Sigmoid colon (tissue), 7 donors: ENCODE measurements around the gene GEN1. TPM values are rescaled to one million over a fixed set of nuclear protein-coding genes. Genes with fewer than 3 reads are reported as not detected.

ENCODE experiments used
- DNase-seq: peaks from one replicate; pipeline ENCODE4 v3.0.0-alpha.2; 2019
- H3K27ac ChIP-seq, 4 donors: fragments of 200-600 bp; sonication (generic); one replicate each; pipeline ENCODE4 v1.5.1; 2016 to 2019; ENCODE audit warnings: mild to moderate bottlenecking in 1 of 4
- H3K27me3 ChIP-seq, 3 donors: fragments of 200-600 bp; sonication (generic); one replicate each; pipeline ENCODE4 v1.5.1; 2019; ENCODE audit warnings: mild to moderate bottlenecking in 1 of 3
- H3K36me3 ChIP-seq, 4 donors: fragments of 200-600 bp; sonication (generic); one replicate each; pipeline ENCODE4 v1.5.1; 2016 to 2019
- H3K4me1 ChIP-seq, 4 donors: fragments of 200-600 bp; sonication (generic); one replicate each; pipeline ENCODE4 v1.5.1; 2017 to 2019
- H3K4me3 ChIP-seq, 4 donors: fragments of 200-600 bp; sonication (generic); one replicate each; pipeline ENCODE4 v1.5.1; 2017 to 2019; ENCODE audit warnings: mild to moderate bottlenecking in 2 of 4, moderate library complexity in 1 of 4
- H3K9me3 ChIP-seq, 4 donors: fragments of 200-600 bp in 3 of 4; sonication (generic) in 3 of 4; one replicate each; pipeline versions ENCODE4 v1.5.1 to v1.6.1; 2013 to 2019
- CTCF ChIP-seq, 4 experiments: fragments of 450-650 bp in 3 of 4; fragments of 200-600 bp in 1 of 4; IDR thresholded peaks; one replicate each; pipeline ENCODE4 v1.5.1; 2016 to 2019; ENCODE audit warnings: antibody characterized with exemption in 4 of 4, mild to moderate bottlenecking in 3 of 4, moderate library complexity in 2 of 4
- EP300 ChIP-seq, 4 donors: sonication (generic); formaldehyde crosslinking; IDR thresholded peaks; one replicate each; pipeline ENCODE4 v1.6.1; 2017; ENCODE audit warnings: antibody characterized with exemption in 4 of 4
- POLR2A ChIP-seq, 2 donors: fragments of 450-650 bp; IDR thresholded peaks; one replicate each; pipeline ENCODE4 v1.6.1; 2016; ENCODE audit warnings: antibody characterized with exemption in 2 of 2, mild to moderate bottlenecking in 2 of 2, moderate library complexity in 2 of 2
- POLR2AphosphoS5 ChIP-seq, 4 donors: sonication (generic); formaldehyde crosslinking; IDR thresholded peaks; one replicate each; pipeline ENCODE4 v1.6.1; 2017; ENCODE audit warnings: antibody characterized with exemption in 4 of 4
- WGBS, 2 donors: extraction: QIAGEN DNeasy Blood & Tissue Kit; methylation state at CpG; one replicate each; pipeline ENCODE4 v1.1.7; 2013; 5-methylcytosine and 5-hydroxymethylcytosine counted together
- intact Hi-C: fragments of 100-400 bp; cut with DNase I; formaldehyde crosslinking; loops from one replicate; pipeline ENCODE4 v1.15.1; 2023
- polyA plus RNA-seq, 3 donors: library from polyadenylated mRNA; stranded (reverse); fragments of 200-250 nt; gene quantifications; one replicate each; pipeline ENCODE4 v1.2.3, GENCODE V29; 2013
- total RNA-seq, 4 donors: library from RNA; depleted of rRNA; stranded (reverse); fragments of >200 nt; gene quantifications; one replicate each; pipeline ENCODE4 v1.1.0, GENCODE V29; 2016
- donor health status: healthy with polysubstance abuse.
- donor health status: Bipolar disorder and iron deficiency.
- donor health status: healthy.

Gene GEN1
- total and polyA plus RNA-seq, 7 donors, result 0.49 to 9.0 (median 2.8) TPM

DNA sequence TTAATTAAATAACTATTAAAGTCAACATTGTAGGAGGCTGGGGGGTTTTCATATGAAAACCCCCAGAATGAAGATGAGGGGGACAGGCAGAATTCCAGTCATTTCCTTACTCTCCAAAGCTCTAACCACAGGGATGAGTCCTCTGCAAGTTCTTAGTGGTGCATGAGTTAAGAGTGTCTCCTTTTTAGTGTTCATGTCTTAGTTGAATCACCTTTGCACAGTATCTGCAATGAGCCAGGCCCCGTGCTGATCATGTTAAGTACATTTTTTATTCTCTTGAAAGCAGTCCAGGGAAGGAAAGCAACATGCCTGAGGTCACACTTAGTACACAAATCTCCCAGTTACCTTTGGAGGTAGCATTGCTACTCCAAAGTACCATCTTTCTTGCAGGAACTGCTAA is 36.6 kb downstream of the GEN1 start:
- Histone ChIP-seq H3K4me1 (peaks cover 0 to 4% (median 2%) of the 10 kb centered on the region in 4 donors), H3K9me3 (no peaks in the 10 kb centered on the region), H3K27ac (no peak overlapping the region), H3K4me3 (no peak overlapping the region), H3K36me3 (no peaks in the 10 kb centered on the region), H3K27me3 (no peaks in the 10 kb centered on the region)
- WGBS, 2 donors, result 31 to 67% methylated on average over 1 of the region's 1 CpG
- DNase-seq, result no peak
- intact Hi-C loops, result no loop called here
- TF ChIP-seq CTCF (IDR thresholded peaks at IDR 0.05) (no peak), EP300 (IDR thresholded peaks at IDR 0.05) (no peak), POLR2A (IDR thresholded peaks at IDR 0.05) (no peak), POLR2AphosphoS5 (IDR thresholded peaks at IDR 0.05) (no peak)

DNA sequence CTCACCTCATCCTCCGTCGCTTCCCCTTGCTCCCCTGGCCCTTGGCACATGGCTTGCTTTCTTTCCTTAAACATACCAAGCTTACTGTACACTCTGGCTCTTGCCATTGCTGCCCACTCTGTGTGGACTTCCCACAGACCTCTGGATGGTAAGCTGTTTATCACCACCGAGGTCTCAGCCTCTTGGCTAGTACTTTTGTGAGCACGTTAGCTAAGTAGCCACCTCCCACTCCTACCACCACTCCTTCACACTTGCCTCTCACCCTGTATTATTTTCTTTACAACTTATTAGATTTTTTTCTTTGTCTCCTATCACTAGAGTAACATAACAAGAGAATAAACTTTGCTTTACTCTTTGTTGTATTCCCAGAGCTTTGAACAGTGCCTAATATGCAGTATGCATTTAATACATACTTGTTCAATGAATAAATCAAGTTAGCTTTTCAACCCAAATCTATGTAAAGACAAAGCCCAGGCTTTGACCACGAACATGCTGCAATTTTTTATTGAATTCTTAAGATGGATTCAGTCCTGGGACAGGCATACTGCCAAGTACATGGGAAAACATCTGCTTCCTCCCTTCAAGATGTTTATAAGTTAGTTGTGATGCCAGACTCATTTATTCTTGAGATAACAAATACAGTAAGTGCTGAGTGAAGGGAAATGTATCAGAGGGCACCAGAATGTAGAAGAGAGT is 37.3 kb downstream of the GEN1 start:
- no peaks in the 10 kb centered on the region for H3K27me3 ChIP-seq
- H3K4me3 ChIP-seq, result no peak overlapping the region
- H3K27ac ChIP-seq, result no peak overlapping the region
- WGBS, 2 donors, result 54 to 68% methylated on average over 5 of the region's 5 CpGs
- no peaks in the 10 kb centered on the region for H3K36me3 ChIP-seq
- peaks cover 0 to 4% (median 2%) of the 10 kb centered on the region in 4 donors for H3K4me1 ChIP-seq
- TF ChIP-seq POLR2A (IDR thresholded peaks at IDR 0.05) (no peak), POLR2AphosphoS5 (IDR thresholded peaks at IDR 0.05) (peak in 1 of 4 donors; percentile 10), CTCF (IDR thresholded peaks at IDR 0.05) (no peak)
- H3K9me3 ChIP-seq, result no peaks in the 10 kb centered on the region
- no peak for DNase-seq
- intact Hi-C loops, result no loop called here

DNA sequence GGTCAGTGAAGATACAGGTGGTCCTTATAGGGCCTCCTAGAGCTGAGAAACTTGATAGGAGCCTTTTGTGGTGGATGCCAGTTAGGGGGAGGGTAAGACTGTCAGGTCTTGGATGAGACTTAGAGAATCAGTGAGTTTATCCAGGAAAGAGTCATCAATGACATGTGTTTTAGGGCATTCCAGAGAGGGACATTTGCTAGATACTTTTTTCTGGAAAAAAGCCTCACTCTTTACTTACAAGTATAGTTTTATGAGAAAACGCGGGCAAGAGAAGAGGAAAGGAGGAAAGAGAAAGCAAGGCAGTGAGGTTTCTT is 37.8 kb downstream of the GEN1 start:
- H3K27ac ChIP-seq, result no peak overlapping the region
- intact Hi-C loops, result no loop called here
- H3K36me3 ChIP-seq, result no peaks in the 10 kb centered on the region
- H3K4me3 ChIP-seq, result no peak overlapping the region
- H3K4me1 ChIP-seq, result peaks cover 0 to 4% (median 2%) of the 10 kb centered on the region in 4 donors
- no peak for DNase-seq
- TF ChIP-seq EP300 (IDR thresholded peaks at IDR 0.05) (no peak), POLR2A (IDR thresholded peaks at IDR 0.05) (no peak), CTCF (IDR thresholded peaks at IDR 0.05) (no peak), POLR2AphosphoS5 (IDR thresholded peaks at IDR 0.05) (no peak)
- H3K27me3 ChIP-seq, result no peaks in the 10 kb centered on the region
- 77 to 81% methylated on average over 2 of the region's 2 CpGs for WGBS, 2 donors
- H3K9me3 ChIP-seq, result no peaks in the 10 kb centered on the region

- WGBS, 2 donors, result 27 to 53% methylated on average over 1 of the region's 1 CpG
- intact Hi-C loops, result no loop called here
- H3K36me3 ChIP-seq, result no peaks in the 10 kb centered on the region
- DNase-seq, result no peak
- H3K27ac ChIP-seq, result no peak overlapping the region
- no peak overlapping the region for H3K4me3 ChIP-seq
- H3K4me1 ChIP-seq, result peaks cover 0 to 4% (median 2%) of the 10 kb centered on the region in 4 donors
- H3K9me3 ChIP-seq, result no peaks in the 10 kb centered on the region
- no peaks in the 10 kb centered on the region for H3K27me3 ChIP-seq
- no peak for TF ChIP-seq POLR2AphosphoS5 (IDR thresholded peaks at IDR 0.05)
- no peak for TF ChIP-seq EP300 (IDR thresholded peaks at IDR 0.05)
- TF ChIP-seq CTCF (IDR thresholded peaks at IDR 0.05), result no peak
- TF ChIP-seq POLR2A (IDR thresholded peaks at IDR 0.05), result no peak
Observed at GRCh38 chr2:17792515-17792914, 38.6 kb downstream of the GEN1 start.

- intact Hi-C loops, result no loop called here
- no peak overlapping the region for H3K27ac ChIP-seq
- H3K27me3 ChIP-seq, result no peaks in the 10 kb centered on the region
- H3K36me3 ChIP-seq, result no peaks in the 10 kb centered on the region
- TF ChIP-seq POLR2AphosphoS5 (IDR thresholded peaks at IDR 0.05), result no peak
- no peak for TF ChIP-seq CTCF (IDR thresholded peaks at IDR 0.05)
- TF ChIP-seq EP300 (IDR thresholded peaks at IDR 0.05), result no peak
- no peak for TF ChIP-seq POLR2A (IDR thresholded peaks at IDR 0.05)
- WGBS, 2 donors, result 16 to 51% methylated on average over 4 of the region's 4 CpGs
- H3K9me3 ChIP-seq, result no peaks in the 10 kb centered on the region
- no peak overlapping the region for H3K4me3 ChIP-seq
- H3K4me1 ChIP-seq, result peaks cover 0 to 4% (median 2%) of the 10 kb centered on the region in 4 donors
- no peak for DNase-seq
Observed at GRCh38 chr2:17793296-17793695, 39.4 kb downstream of the GEN1 start.
